Activated CD4-positive, alpha-beta T cell treated with anti-CD3 and anti-CD28 coated beads for 24 hours (primary cell): Measurements from ENCODE around the gene CTF1.
A peak's percentile ranks its signal among the peaks of the same experiment; 100 is the strongest.
"Not testable (repeated sequence)": the region's sequence is repeated elsewhere in the genome, so short reads cannot be mapped to it uniquely, and the experiment has no call there.

Experiments
- DNase-seq, 2 donors: peaks; one replicate each; pipeline ENCODE4 v3.0.0-alpha.2; 2020; ENCODE audit warnings: low read depth in 2 of 2

Gene CTF1, protein sequence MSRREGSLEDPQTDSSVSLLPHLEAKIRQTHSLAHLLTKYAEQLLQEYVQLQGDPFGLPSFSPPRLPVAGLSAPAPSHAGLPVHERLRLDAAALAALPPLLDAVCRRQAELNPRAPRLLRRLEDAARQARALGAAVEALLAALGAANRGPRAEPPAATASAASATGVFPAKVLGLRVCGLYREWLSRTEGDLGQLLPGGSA

DNA sequence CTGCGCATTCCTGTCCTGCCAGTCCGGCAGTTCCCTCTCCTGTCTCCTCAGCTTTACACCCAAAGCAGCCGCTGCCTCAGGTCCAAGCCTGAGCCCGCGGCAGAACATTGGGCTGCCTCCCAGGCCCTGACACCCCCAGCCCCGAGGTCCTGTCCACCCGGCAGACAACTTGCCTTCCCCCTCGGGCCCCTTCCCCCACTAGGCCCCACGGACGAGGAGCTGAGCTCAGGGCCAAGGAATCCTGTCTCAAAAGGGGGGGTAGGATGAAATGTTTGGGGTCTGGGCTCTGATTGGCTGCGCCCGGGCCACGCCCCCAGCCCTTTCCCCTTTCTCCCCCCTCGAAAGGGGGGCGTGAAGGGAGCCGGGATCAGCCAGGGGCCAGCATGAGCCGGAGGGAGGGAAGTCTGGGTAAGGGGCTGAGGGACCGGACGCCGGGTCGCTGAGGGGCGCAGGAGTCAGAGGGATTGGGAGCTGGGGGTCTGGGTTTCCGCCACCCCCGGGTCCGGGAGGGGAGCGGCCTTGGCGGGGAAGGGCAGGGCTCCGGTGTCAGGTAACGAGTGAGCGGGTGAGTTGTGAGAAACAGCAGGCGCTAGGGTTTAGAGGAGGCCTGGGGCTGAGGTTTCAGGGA is at the start of gene CTF1:
CTF1 (plus strand) TSS at position 354 of the 628 bp plus-strand sequence; CDS start at position 384, 30 bp downstream.
- DNase-seq = no peak

GRCh38 chr16:30846649-30847402 is 49.6 kb upstream of the CTF1 start:
- DNase-seq = no peak

DNA sequence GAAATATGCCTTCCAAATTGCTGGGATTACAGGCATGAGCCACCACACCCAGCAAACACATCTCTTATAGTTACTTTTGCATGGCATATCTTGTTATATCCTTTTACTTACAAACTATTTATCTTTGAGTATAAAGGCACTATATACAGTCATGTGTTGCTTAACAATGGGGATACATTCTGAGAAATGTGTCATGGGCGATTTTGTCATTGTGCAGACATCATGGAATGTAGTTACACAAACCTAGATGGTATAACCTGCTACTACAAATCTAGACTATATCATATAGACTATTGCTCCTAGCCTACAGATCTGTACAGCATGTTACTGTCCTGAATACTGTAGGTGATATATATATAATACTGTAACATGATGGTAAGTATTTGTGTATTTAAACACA is 46.2 kb upstream of the CTF1 start:
- DNase-seq = no peak

DNA sequence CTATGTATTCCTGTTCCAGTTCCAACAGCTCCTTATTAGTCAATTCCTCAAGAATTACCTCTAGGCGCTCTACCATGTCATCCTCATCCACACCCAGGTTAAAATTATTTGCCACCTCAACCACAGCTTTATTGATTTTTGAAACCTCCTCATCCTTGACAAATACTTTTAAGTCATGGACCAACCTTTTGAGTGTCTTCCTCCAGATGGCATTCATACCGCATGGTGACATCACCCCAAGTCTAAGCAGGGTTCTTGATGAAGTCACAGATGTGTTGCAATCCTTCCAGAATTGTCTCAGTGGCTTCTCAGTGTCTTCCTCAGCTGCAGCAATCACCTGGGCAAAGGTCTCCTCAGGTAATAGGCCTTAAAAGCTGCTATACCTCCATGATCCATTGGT is 42.7 kb upstream of the CTF1 start:
- no peak for DNase-seq

DNA sequence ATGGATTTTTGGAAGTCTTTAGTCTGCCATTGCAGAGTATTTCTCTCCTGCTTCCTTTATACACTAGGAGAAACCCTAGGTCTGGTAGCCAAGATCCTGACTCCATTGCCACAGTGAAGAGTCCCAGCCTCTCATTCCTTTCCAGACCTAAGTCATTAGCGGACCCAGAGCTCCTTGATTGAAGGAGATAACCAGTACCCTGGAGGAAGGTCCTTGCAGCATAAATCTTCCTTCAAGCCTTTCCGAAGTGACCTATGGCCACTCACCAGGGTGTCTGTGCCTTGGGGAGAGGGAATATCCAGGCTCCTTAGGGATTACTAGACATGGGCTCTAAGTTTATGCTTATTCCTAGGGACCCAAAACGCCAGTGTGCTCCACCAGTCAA is 38.3 kb upstream of the CTF1 start:
- no peak for DNase-seq

GRCh38 chr16:30858829-30859423 is 37.5 kb upstream of the CTF1 start:
- no peak for DNase-seq

- not testable (repeated sequence) for DNase-seq
Measured at GRCh38 chr16:30860729-30861128, 35.7 kb upstream of the CTF1 start.

GRCh38 chr16:30863178-30863577 is 33.2 kb upstream of the CTF1 start:
- not testable (repeated sequence) for DNase-seq

DNA sequence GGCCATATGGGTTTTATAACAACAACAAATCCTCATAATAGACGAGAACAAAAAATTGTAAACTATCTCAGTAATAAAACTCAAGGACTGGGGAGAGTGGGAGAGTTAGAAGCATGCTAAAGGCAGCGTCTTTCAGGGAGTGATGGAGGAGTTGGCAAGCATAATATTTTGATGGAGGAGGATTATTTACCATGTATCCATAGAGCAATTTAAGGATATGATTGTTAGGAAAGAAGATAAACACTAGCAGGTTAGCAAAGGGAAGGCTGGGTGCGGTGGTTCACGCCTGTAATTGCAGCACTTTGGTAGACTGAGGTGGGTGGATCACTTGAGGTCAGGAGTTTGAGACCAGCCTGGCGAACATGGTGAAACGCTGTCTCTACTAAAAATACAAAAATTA is 30.4 kb upstream of the CTF1 start:
- DNase-seq = no peak

- DNase-seq = no peak
Measured at GRCh38 chr16:30867747-30868146, 28.7 kb upstream of the CTF1 start.

GRCh38 chr16:30870904-30871303 is 25.5 kb upstream of the CTF1 start:
- no peak for DNase-seq

- DNase-seq = no peak
Measured at GRCh38 chr16:30874244-30874820, 22.1 kb upstream of the CTF1 start.

DNA sequence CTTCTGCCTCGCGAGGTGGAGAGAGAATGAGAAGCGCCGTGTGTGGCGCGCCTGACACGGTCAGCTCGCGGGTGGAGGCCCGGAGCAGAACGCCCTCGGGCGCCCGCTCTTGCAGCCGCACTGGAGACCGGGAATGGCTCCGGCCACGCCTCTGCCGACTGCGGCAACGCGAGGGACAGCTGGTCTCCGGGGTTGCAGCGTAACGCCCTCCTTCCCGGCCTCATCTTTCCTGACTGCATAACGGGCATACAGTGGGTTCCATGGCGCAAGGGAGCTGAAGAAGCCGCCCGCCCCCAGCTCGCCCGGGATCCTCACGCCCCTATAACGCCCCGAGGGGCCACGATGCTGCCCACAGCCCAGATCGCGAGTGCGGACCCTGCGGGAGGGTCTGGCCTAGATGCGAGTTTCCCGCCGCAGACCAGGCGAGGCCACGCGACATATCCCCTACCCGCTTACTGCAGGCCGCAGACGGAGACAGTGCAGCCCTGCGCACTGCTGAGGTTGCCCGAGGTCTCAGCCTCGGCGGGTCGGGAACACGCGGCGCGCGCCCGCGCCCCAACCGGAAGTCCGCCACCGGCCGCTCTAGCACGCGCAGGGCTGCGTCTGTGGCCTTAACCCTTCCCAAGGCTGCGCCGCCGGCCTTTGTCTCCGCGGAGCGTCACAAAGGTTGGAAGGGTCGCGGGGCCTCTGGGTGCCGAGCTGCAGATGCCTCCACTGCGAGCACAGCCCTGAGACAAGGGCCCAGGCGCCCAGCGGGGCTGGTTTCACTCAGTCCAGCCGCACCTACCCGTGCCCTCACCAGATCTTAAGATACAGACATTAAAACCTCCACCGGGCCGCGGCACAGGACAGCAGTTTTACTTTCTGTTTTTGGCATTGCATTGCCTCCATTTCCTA is 21.3 kb upstream of the CTF1 start:
- peak; percentile 83 to 84 for DNase-seq

DNA sequence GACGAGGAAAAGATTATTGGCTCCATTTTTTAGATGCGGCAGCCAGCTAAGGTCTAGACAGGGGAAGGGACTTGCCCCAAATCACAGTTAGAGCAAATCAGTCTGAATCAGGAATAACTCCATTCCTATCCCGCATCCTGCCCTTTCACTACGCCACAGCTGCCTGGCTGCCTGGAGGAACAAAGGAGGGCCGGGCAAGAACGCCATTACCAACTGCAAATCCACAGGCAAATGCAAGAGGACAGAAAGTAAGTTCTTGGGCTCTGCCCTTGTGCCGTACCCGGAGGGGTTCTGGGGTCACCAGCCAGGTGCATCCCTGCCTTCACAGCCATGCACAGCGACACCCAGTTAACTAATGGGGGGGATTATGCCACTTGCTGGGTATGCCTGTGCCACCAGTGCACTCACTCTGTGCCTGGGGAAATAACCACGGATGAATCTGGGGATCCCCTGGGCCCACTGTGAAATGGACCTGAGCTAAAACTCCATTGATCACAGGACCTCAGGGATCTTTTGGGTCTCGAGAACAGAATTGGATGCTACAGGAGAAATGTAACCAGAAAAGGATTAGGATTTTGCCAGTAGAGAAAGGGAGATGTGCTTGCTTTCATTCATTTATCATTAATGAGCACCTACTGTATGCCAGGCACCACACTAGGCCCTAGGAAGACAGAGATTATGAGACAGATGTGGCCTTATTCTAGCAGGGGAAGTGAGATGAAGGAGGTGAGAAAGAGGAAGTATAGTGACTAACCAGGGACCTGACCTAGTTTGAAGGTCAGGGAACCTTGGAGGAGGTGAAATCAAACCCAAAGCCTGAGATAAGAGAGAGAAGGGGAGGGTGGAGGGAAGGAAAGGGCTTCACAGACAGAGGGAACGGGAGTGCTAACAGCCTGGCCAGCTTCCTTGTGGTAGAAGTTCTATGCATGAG is 20.3 kb upstream of the CTF1 start:
- DNase-seq = no peak

- no peak for DNase-seq
Measured at GRCh38 chr16:30876867-30877266, 19.5 kb upstream of the CTF1 start.

DNA sequence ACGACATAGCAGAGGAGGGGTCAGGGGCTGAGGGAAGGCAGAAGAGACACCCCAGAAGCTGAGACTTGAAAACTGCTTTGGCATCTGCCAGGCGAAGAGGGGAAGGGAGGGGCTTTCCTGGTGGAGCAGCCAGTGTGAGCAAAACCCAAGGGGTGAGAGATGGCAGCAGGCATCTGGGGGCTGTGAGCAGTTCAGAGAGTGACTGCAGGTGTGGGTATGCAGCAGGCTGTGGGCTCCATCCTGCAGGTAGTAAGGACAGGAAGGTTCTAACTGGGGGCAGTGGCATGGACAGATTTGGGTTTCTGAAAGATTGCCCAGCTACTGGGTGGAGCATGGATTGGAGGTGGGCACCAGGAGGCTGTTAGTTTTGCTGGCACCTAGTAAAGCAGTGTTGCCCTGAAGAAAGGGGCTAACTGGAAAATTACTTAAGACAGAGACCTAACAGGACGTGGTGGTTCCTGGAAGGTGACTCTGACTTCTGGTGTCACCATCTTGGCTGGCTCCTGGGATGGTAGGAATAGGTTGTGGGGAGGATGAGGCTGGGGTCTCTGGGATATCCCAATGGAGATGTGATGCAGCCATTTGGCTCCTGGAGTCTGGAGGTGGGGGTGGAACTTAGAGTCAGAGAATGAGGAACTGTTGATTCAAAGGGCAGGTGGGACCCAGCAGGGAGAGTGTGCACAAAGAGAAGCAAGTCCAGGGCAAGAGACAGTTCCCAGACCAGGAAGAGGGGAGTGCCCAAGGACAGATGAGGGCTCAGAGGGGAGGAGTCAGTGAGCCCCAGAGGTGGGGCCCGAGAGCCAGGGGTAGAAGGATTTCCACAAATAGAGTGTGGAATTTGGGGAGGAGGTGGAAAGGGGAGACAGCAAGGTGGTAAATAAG is 13.7 kb upstream of the CTF1 start:
- no peak for DNase-seq

DNA sequence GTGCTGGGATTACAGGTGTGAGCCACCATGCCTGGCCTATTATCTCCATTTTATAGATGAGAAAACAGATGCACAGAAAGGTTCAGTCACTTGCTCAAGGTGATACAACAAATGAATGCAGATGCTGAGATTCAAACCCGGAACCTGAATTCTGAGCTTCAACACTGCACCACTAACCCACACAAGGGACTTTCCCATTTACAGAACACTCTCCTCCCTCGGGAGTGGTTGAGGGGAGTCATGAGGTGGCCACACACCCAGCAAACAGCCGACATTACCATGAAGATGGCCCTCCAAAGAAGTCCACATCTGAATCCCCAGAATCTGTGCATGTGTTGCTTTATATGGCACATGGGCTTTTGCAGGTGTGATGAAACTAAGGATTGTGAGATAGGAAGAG is 11.7 kb upstream of the CTF1 start:
- no peak for DNase-seq

- no peak for DNase-seq
Measured at GRCh38 chr16:30885196-30885595, 11.2 kb upstream of the CTF1 start.

DNA sequence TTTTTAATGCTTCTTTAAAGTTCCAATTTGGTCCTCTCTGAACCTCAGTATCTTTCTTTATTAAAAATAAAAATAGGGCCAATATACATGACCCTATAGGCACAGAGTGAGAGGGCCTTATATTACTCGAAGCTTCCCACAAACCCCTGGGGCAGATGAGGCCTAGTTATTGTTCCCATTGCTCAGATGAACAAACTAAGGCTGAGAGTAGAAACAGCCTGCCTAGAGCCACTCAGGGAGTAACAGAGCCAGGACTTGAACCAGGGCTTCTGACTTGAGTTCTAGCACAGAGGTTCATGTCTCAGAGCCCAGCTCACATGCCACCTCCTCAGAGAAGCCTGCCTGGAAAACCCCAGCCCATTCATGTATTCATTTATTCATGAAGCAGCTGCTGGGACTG is 10.3 kb upstream of the CTF1 start:
- DNase-seq = no peak
